Activated naive CD8-positive, alpha-beta T cell treated with anti-CD3 and anti-CD28 coated beads, Interleukin-2, amount 50 U/mL, for 24 hours (primary cell): ENCODE measurements around the gene CTIF.

Experiments used
- ATAC-seq: fragments of 150-1000 bp; cut with Tn5 transposase; one replicate; pipeline ENCODE4 v1.10.0; 2021
- DNase-seq: peaks from one replicate; pipeline ENCODE4 v3.0.0; 2021
- H3K27ac Mint-ChIP-seq: one replicate; pipeline ENCODE4 v1.8.0; 2021; ENCODE audit warnings: mild to moderate bottlenecking, mixed read lengths
- H3K27me3 Mint-ChIP-seq: one replicate; pipeline ENCODE4 v1.8.0; 2021; ENCODE audit warnings: mixed read lengths
- H3K36me3 Mint-ChIP-seq: one replicate; pipeline ENCODE4 v1.8.0; 2021; ENCODE audit warnings: low read depth, mixed read lengths
- H3K4me1 Mint-ChIP-seq: one replicate; pipeline ENCODE4 v1.8.0; 2021; ENCODE audit warnings: mixed read lengths
- H3K4me3 Mint-ChIP-seq: one replicate; pipeline ENCODE4 v1.8.0; 2021; ENCODE audit warnings: mild to moderate bottlenecking, moderate library complexity, mixed read lengths
- H3K9me3 Mint-ChIP-seq: one replicate; pipeline ENCODE4 v1.8.0; 2021; ENCODE audit warnings: mixed read lengths

The CTIF gene

DNA sequence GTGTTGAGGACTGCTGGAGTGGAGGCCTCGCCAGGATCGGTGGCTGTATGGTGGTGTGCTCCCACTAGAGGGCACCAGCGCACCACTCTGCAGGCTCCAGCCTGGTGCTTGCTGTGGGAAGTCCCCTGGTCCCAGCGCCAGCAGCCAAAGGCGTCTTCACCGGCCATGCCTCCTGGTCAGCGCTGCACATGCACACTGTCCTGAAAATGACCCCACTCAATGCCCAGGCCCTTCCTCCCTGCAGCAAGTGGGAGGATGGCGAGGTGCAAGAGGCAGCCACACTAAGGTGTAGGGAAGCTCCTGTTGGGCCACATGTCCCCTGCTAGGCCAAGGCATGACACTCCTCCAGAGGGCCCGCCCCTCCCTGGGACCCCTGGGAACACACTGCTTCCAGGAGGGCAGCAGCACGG is 136.5 kb downstream of the CTIF start:
- H3K27me3 Mint-ChIP-seq = no peaks in the 10 kb centered on the region
- H3K4me3 Mint-ChIP-seq = no peak overlapping the region
- peaks cover 5% of the 10 kb centered on the region for H3K36me3 Mint-ChIP-seq
- H3K4me1 Mint-ChIP-seq = peaks cover 2% of the 10 kb centered on the region
- H3K9me3 Mint-ChIP-seq = peaks cover 6% of the 10 kb centered on the region
- ATAC-seq = peak; percentile 93
- no peak overlapping the region for H3K27ac Mint-ChIP-seq
- DNase-seq = peak; percentile 86

GRCh38 chr18:48675912-48676311 is 137.1 kb downstream of the CTIF start:
- Mint-ChIP-seq H3K27ac (no peak overlapping the region), H3K9me3 (peaks cover 6% of the 10 kb centered on the region), H3K4me3 (no peak overlapping the region), H3K27me3 (no peaks in the 10 kb centered on the region), H3K36me3 (peaks cover 5% of the 10 kb centered on the region), H3K4me1 (peaks cover 2% of the 10 kb centered on the region)
- ATAC-seq = no peak
- DNase-seq = no peak

- H3K4me3 Mint-ChIP-seq = no peak overlapping the region
- H3K36me3 Mint-ChIP-seq = peaks cover 4% of the 10 kb centered on the region
- ATAC-seq (no peak), DNase-seq (no peak)
- H3K4me1 Mint-ChIP-seq = peaks cover 2% of the 10 kb centered on the region
- peaks cover 4% of the 10 kb centered on the region for H3K9me3 Mint-ChIP-seq
- H3K27ac Mint-ChIP-seq = no peak overlapping the region
- no peaks in the 10 kb centered on the region for H3K27me3 Mint-ChIP-seq
Measured at GRCh38 chr18:48676346-48676745, 137.5 kb downstream of the CTIF start.

DNA sequence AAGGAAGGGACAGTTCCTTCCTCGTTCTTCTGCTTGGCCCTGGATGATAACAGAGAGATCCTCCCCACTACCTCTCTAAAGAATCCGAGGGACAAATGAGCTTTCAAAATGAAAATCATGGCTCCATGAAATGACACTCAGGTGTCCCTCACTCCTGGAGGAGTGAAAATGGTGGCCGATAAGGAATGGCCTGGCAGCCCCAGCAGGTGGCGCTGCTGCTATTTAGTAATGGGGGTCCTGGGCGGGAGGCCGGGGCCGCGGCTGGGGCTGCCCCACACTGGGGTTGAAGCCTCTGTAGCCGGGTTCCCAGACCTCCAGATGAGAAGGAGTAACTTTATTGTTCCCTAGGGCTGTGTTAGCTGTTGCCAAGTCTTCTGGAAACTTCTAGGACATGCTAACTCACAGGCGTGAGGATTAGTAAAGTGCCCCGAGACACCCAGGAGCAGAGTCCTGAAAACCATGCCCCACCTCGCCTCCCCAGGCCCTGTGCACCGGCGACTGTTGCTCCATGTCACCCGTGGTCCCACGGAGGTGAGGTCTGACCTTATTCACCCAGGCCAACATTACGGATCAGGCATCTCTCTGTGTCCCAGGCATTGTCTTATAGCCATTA is 138.0 kb downstream of the CTIF start:
- Mint-ChIP-seq H3K4me3 (no peak overlapping the region), H3K36me3 (no peaks in the 10 kb centered on the region), H3K27ac (no peak overlapping the region), H3K4me1 (peaks cover 2% of the 10 kb centered on the region), H3K9me3 (no peaks in the 10 kb centered on the region), H3K27me3 (no peaks in the 10 kb centered on the region)
- ATAC-seq = peak; percentile 47
- peak; percentile 83 for DNase-seq

- no peak overlapping the region for H3K4me3 Mint-ChIP-seq
- no peaks in the 10 kb centered on the region for H3K9me3 Mint-ChIP-seq
- no peaks in the 10 kb centered on the region for H3K27me3 Mint-ChIP-seq
- peaks cover 2% of the 10 kb centered on the region for H3K4me1 Mint-ChIP-seq
- DNase-seq (no peak), ATAC-seq (no peak)
- no peaks in the 10 kb centered on the region for H3K36me3 Mint-ChIP-seq
- no peak overlapping the region for H3K27ac Mint-ChIP-seq
Measured at GRCh38 chr18:48678237-48679115, 139.6 kb downstream of the CTIF start.

DNA sequence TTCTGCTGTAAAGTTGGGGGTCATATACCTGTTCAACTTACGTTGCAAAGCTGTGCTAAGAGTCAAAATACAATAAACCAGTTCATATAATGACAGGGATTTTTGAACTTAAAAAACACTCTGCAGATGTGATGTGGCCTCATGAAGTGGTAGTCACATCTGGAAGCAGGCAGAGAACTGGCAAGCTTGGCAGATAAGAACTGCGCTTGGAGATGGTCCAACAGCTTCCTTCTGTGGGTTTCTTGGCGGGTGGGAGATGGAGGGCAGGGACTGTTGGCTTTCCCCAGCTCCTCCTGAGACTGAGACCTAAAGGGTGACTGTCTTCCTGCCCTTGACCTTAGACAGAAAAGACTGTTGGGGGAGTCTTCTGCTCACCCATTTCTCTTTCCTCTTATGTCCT is 140.4 kb downstream of the CTIF start:
- no peaks in the 10 kb centered on the region for H3K27me3 Mint-ChIP-seq
- no peak overlapping the region for H3K27ac Mint-ChIP-seq
- H3K4me1 Mint-ChIP-seq = peaks cover 2% of the 10 kb centered on the region
- ATAC-seq = no peak
- H3K9me3 Mint-ChIP-seq = no peaks in the 10 kb centered on the region
- H3K36me3 Mint-ChIP-seq = no peaks in the 10 kb centered on the region
- DNase-seq = no peak
- H3K4me3 Mint-ChIP-seq = no peak overlapping the region

DNA sequence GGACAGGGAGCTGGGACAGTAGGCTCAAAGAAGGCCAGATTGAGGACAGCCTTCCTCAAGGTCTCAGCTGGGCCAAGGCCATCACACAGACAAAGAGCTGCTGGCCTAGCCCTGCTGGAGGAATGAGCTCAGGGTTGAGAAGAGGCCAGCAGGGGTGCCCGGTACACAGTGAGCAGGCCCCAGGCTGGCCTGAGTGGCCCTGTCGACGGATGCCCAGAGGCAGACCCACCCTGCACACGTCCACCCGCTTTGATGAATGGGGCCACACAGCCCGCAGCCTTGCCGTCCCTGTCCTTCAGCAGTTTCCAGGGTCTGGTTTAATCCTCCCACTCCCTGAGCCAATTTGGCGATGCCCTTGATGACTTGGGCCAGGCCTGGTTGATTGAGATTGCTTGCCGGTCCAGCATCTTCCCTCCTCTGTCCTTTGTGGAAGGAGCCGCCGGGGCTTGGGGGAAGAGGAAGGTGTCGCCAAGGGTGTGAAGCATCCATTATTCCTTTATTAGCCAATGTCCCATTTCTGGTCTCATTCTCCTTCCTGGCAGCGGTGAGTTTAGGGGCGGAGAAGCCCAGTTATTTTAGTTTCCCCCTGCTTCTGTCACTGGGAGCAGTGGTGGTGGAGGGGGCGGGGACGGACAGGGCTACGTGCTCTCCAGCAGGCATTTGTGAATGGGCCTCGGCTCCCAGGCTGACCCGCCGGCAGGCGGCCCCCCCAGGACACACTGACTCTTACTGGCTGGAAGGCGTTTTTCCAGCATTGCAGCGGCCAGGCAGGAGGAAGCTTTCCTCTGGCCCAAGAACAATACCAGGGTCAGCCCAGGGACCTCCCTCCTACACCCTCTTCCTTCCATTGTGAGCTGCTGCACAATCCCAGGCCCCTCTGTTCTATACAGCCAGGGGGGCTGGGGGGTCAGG is 141.8 kb downstream of the CTIF start:
- H3K36me3 Mint-ChIP-seq = no peaks in the 10 kb centered on the region
- no peaks in the 10 kb centered on the region for H3K4me1 Mint-ChIP-seq
- no peak for DNase-seq
- no peak for ATAC-seq
- H3K4me3 Mint-ChIP-seq = no peak overlapping the region
- H3K27ac Mint-ChIP-seq = no peak overlapping the region
- no peaks in the 10 kb centered on the region for H3K27me3 Mint-ChIP-seq
- H3K9me3 Mint-ChIP-seq = no peaks in the 10 kb centered on the region

GRCh38 chr18:48682768-48683167 is 143.9 kb downstream of the CTIF start:
- Mint-ChIP-seq H3K4me3 (no peak overlapping the region), H3K27ac (no peak overlapping the region), H3K36me3 (no peaks in the 10 kb centered on the region), H3K27me3 (no peaks in the 10 kb centered on the region), H3K9me3 (no peaks in the 10 kb centered on the region), H3K4me1 (no peaks in the 10 kb centered on the region)
- ATAC-seq (no peak), DNase-seq (no peak)

DNA sequence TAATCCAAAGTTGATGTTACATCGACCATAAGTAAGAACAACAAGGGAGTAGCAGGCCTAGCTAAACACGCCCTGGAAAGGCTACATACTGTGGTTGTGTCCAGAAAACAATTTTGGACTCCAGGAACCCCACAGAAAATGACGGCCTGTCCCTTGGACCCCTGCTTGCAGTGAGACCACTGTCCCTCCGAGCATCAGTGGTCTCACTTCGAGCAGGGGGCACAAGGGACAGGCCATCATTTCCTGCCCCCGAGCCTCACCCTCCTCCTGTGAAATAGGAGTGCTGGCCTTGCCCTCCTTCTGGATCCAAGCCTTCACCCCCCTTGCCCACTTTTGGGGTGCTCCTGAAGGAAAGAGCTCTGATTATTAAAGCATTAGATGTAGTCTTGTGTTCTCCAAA is 144.4 kb downstream of the CTIF start:
- Mint-ChIP-seq H3K36me3 (no peaks in the 10 kb centered on the region), H3K4me3 (no peak overlapping the region), H3K27me3 (no peaks in the 10 kb centered on the region), H3K4me1 (no peaks in the 10 kb centered on the region), H3K27ac (no peak overlapping the region), H3K9me3 (no peaks in the 10 kb centered on the region)
- no peak for DNase-seq
- no peak for ATAC-seq

GRCh38 chr18:48683661-48684060 is 144.8 kb downstream of the CTIF start:
- DNase-seq = no peak
- no peaks in the 10 kb centered on the region for H3K36me3 Mint-ChIP-seq
- no peaks in the 10 kb centered on the region for H3K27me3 Mint-ChIP-seq
- no peaks in the 10 kb centered on the region for H3K9me3 Mint-ChIP-seq
- ATAC-seq = no peak
- H3K27ac Mint-ChIP-seq = no peak overlapping the region
- H3K4me3 Mint-ChIP-seq = no peak overlapping the region
- H3K4me1 Mint-ChIP-seq = no peaks in the 10 kb centered on the region

GRCh38 chr18:48687346-48688042 is 148.7 kb downstream of the CTIF start:
- Mint-ChIP-seq H3K9me3 (no peaks in the 10 kb centered on the region), H3K4me3 (no peak overlapping the region), H3K27me3 (no peaks in the 10 kb centered on the region), H3K27ac (no peak overlapping the region), H3K36me3 (no peaks in the 10 kb centered on the region), H3K4me1 (no peaks in the 10 kb centered on the region)
- ATAC-seq (no peak), DNase-seq (no peak)

DNA sequence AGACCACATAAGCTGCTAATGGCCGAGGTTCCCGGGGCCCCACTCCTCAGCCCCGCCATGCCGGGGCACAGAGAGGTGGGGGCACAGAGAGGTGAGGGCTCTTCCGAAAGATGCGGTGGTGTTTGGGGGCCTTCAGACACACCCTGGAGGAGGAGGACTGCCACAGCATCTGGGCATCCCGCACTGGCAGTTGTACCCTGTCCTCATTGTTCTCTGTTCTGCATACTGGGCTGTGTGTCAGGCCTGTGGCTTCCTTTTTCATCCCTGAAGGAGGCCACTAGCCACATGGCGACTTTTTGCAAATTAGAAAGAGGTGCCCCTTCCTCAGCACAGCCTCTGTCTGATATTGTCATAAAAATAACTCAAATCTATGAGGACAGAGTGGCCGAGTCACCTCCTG is 150.1 kb downstream of the CTIF start:
- H3K4me1 Mint-ChIP-seq = no peaks in the 10 kb centered on the region

DNA sequence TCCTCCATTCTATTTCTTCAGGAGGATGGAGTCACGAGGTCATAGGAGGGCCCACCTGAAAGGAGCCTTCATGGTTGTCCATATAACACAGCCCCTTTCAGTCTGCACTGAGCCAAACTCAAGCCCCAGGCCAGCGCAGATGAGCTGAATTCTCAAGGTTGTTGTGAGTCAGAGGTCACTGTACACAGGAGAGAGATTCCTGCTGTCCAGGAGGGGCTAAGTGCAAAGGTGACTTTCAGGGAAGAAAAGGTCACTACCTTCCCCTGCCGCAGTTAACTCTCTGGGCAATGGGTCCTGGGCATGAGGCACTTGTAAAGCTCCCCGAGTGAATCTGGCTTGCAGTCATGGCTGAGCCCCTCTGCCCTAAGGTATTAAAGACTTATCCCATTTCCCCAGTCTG is 150.7 kb downstream of the CTIF start:
- H3K27ac Mint-ChIP-seq = no peak overlapping the region
- H3K4me1 Mint-ChIP-seq = no peaks in the 10 kb centered on the region
- no peak overlapping the region for H3K4me3 Mint-ChIP-seq
- ATAC-seq = no peak
- no peaks in the 10 kb centered on the region for H3K9me3 Mint-ChIP-seq
- no peaks in the 10 kb centered on the region for H3K36me3 Mint-ChIP-seq
- no peak for DNase-seq
- H3K27me3 Mint-ChIP-seq = no peaks in the 10 kb centered on the region

More for the DNA sequence above, 150.1 kb downstream of the CTIF start:
- no peaks in the 10 kb centered on the region for H3K9me3 Mint-ChIP-seq
- no peaks in the 10 kb centered on the region for H3K36me3 Mint-ChIP-seq
- no peak for DNase-seq
- H3K27ac Mint-ChIP-seq = no peak overlapping the region
- no peak overlapping the region for H3K4me3 Mint-ChIP-seq
- H3K27me3 Mint-ChIP-seq = no peaks in the 10 kb centered on the region
- ATAC-seq = no peak

DNA sequence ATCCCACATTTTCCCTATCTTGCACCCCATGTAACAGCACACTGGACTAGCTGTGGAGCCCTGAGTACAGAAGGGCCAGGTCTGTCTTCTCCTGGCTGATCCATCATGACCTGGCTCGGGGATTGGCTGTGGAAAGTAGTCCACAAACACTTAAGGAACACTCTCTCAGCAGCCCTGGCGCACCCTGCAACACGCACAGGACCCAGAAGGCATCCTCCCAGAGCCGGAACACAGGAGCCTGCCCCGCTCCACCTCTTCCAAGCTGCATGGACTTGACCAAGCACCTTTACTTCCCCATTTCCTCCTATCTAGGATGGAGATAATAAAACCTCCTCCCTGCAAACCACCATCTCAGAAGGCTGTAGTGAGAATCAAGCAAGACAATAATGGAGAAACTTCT is 151.7 kb downstream of the CTIF start:
- ATAC-seq (no peak), DNase-seq (no peak)
- no peak overlapping the region for H3K27ac Mint-ChIP-seq
- no peaks in the 10 kb centered on the region for H3K36me3 Mint-ChIP-seq
- H3K4me3 Mint-ChIP-seq = no peak overlapping the region
- H3K4me1 Mint-ChIP-seq = no peaks in the 10 kb centered on the region
- H3K27me3 Mint-ChIP-seq = no peaks in the 10 kb centered on the region
- no peaks in the 10 kb centered on the region for H3K9me3 Mint-ChIP-seq
